ENCODE data around the gene TMEM115.

The TMEM115 gene, protein sequence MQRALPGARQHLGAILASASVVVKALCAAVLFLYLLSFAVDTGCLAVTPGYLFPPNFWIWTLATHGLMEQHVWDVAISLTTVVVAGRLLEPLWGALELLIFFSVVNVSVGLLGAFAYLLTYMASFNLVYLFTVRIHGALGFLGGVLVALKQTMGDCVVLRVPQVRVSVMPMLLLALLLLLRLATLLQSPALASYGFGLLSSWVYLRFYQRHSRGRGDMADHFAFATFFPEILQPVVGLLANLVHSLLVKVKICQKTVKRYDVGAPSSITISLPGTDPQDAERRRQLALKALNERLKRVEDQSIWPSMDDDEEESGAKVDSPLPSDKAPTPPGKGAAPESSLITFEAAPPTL
- total RNA-seq, result 39.9 to 53.5 (median 46.5) reads per million in 4 experiments

GRCh38 chr3:50358911-50359759 lies at the start of gene TMEM115:
Gene TMEM115, minus strand, starts transcription at chr3:50359521. Its CDS starts 458 bp downstream, at chr3:50359063.
- DNase-seq, result peak; percentile 92

GRCh38 chr3:50408443-50408944 lies 49.2 kb upstream of the TMEM115 start:
- no peak for DNase-seq

DNA sequence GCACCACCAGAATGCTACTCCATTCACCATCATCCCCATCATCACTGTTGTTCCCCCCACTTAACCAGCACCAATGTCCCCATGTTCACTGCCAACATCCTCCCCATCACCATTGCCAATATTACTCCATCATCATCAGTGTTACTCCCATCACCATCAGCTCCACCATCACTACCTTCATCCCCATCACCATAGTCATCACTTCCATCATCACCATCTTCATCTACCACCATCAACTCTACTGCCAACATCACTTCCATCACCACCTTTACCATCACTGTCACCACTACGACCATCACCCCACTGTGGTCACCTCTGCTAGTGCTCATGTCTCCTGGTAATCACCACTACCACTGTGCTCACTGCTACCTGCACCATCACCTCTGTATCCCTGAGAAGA lies 47.2 kb upstream of the TMEM115 start:
- DNase-seq, result no peak

GRCh38 chr3:50405249-50405648 lies 45.9 kb upstream of the TMEM115 start:
- no peak for DNase-seq

DNA sequence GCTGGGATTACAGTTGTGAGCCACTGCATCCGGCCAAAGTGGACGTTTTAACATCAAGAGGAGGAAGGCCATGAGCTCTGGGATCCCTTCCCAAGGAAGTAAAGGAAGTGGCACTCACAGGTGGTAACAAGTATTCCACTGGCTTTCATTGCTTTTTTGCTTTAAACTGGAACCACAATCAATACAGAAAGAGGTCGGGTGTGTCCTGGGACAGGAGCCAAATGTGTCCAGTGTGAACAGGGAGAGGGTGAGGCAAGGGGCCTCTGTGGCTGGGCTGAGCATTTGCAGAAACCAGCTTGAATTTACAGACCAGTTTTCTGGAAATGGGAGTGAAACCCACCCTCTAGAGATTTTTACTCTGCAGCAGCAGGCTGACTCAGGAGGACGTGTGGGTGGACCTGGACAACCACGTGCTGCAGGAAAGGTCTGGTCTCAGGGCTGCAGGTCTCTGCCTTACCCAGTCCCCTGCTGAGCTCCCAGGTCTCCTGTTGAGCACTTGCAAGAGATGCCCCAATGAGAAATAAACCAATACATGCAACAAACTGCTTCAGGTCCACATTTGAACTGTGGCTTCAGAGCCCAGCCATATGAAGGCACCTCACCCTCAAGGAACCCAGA lies 42.8 kb upstream of the TMEM115 start:
- no peak for DNase-seq

DNA sequence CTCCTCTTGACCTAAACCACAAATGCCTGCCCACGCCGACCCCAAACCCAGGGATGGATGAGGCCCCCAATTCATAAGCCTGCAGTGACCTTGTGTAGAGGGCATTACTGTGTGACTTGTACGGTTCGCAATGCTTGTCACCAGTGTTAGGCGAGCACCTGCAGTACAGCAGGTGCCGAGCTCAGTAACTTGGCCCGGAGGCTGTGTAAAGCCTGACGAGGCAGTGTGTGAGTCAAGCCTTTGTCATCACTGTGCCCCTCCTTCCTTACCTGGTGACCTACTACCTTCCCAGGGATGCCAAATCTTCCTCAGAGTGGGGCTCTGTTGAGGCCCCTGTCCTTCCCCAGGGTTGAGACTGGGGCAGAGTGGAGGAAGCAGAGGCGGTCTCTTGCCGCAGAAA lies 37.2 kb upstream of the TMEM115 start:
- DNase-seq, result no peak

- DNase-seq, result no peak
Observed at GRCh38 chr3:50395070-50395860, 35.9 kb upstream of the TMEM115 start.

- DNase-seq, result no peak
Observed at GRCh38 chr3:50393061-50393460, 33.7 kb upstream of the TMEM115 start.

DNA sequence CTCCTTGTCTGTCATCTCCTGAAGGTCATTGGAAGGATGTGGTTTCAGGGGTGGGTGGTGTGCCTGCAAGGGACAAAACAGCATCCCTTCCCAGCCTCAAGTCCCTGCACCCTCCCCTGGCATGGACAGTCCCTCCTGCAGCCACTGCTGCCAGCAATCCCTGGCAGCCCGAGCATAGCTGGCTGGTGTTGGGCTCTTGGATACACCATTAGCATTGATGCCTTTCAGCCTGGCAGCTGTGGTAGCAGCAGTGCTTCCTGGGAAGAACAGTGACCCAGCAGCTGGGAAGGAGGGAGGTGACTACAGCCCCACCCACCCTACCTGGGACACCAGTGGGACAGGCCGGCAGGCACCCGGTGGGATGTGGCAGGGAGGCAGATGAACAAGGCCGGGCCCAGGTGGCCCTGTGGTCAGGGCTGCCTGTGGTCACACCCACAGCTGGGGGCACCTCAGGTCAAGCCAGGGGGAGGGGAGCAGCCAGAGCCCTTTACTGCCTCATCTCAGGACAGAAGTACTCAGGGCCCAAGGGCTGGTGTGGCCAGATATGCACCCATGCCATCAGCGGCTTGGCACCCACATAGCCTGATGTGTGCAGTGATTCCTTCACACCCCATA lies 32.9 kb upstream of the TMEM115 start:
- DNase-seq, result no peak

GRCh38 chr3:50390508-50391224 lies 31.3 kb upstream of the TMEM115 start:
- no peak for DNase-seq

DNA sequence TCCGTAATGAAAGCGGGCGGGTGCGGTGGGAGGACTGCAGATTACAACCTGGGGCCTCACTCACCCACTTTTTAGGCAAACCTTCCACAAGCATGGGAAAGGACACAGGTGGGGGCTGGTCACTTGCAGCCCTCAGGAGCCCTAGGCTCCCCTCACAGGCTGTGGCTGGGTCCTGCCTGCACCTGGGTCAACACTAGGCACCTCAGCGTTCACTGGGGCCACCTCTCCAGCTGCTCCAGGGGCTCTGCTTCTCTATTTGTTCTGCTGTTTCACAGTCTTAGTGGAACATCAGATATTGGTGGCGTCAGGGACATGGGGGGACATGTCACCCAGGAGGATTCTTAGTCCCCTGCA lies 30.1 kb upstream of the TMEM115 start:
- DNase-seq, result no peak

DNA sequence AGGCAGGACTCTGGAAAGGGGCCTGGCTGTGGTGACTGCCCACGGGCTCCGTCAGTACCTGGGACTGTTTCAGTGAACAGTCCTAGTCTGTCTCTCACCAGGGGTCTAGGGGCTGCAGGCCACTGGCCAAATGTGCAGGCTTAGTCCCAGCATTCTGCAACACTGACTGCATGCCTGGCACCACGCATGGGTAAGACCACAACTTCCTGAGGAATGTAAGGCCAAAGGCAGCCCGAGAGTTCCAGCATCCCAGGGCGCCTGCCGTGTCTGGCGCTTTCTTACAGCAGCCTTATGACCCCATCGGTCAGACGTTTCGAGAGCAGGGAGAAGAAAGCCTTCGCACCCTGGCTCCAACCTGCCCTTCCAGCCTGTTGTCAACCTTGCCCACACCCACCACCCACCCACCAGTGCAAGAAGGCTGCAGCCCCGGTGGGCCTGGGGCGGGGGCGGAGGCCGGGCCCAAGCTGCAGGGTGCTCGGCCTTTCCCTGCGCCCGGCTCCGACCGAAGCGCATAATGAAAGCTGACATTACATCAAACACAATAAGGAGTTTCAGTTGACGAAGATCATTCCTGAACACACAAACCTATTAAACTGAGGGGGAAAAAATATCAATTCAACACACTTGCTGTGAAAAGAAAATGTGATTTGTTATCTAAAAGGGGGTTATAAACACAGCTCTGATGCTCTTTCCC lies 29.5 kb upstream of the TMEM115 start:
- DNase-seq, result no peak

- DNase-seq, result no peak
Observed at GRCh38 chr3:50388016-50388719, 28.8 kb upstream of the TMEM115 start.

GRCh38 chr3:50385754-50386153 lies 26.4 kb upstream of the TMEM115 start:
- no peak for DNase-seq

GRCh38 chr3:50383750-50384149 lies 24.4 kb upstream of the TMEM115 start:
- no peak for DNase-seq

DNA sequence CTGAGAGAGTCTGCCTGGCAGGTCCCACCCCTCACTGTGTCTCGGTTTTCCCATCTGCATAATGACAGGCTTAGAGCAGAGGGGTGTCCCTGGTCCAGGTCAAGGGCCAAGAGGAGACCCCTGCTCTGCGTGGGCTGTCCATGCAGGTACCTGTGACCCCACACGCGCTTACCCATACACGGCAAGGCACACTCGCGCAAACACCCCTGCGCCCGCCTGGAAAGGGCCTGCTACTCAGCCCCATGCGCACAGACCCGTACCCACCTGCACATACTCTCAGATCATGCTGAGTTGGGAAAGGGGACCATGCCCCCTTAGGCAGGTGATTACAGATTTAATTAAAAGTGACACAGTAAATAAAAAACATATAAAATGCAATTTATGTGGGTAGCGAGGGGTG lies 23.4 kb upstream of the TMEM115 start:
- no peak for DNase-seq

DNA sequence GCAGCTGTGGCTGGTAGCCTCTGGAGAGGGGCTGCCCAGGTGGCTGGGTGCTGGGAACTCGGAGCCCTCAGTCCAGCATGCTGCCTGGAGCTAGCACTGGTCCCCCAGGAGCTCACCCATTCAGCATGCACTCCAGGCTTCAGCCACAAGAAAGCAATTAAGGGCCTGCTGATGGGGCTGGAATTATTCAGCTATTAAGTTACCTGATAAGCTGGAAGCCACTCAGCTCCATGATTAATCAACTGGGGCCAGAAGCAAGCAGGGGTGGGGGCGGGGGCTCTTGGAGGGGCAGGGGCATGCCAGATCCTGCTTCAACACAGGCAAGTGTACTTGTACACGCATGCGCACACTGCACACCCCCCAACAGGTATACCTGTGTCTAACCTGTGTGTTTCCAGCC lies 22.1 kb upstream of the TMEM115 start:
- DNase-seq, result no peak

GRCh38 chr3:50380405-50381085 lies 21.2 kb upstream of the TMEM115 start:
- DNase-seq, result no peak

GRCh38 chr3:50378757-50379156 lies 19.4 kb upstream of the TMEM115 start:
- no peak for DNase-seq

DNA sequence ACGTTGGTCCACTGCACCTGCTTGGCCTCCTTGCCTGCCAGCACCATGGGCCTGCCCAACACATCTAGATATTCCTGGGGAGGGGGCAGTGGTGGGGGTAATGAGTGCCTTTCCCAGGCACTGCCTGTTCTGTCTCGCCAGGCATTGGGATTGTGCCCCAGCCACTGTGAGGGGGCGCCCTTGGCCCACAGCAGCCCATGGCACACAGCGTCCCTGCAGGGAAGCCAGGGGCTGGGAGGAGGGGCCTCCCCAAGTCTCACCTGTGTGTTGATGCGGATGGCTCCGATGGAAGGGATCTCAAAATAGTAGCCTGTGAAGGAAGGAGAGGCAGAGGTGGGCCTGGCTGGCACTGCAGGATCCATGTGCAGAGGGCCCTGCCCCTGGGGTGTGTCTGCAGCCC lies 18.7 kb upstream of the TMEM115 start:
- no peak for DNase-seq

Measured in effector CD8-positive, alpha-beta T cell (primary cell).